H4 (cell line): Measurements from ENCODE around the gene PIMREG. TPM values are rescaled to one million over a fixed set of nuclear protein-coding genes. Genes with fewer than 3 reads are reported as not detected.

ENCODE experiments used
- DNase-seq: peaks from one replicate; pipeline ENCODE4 v3.0.0-alpha.2; 2015; ENCODE audit warnings: low spot score
- total RNA-seq: library from RNA; depleted of rRNA; stranded (reverse); fragments of >200 nt; shearing (Covaris generic); gene quantifications from 2 replicates; pipeline ENCODE4 v1.2.3, GENCODE V29; 2014; rRNA removed

Gene PIMREG
- 30.7 and 50.8 TPM in 2 replicates for total RNA-seq

DNA sequence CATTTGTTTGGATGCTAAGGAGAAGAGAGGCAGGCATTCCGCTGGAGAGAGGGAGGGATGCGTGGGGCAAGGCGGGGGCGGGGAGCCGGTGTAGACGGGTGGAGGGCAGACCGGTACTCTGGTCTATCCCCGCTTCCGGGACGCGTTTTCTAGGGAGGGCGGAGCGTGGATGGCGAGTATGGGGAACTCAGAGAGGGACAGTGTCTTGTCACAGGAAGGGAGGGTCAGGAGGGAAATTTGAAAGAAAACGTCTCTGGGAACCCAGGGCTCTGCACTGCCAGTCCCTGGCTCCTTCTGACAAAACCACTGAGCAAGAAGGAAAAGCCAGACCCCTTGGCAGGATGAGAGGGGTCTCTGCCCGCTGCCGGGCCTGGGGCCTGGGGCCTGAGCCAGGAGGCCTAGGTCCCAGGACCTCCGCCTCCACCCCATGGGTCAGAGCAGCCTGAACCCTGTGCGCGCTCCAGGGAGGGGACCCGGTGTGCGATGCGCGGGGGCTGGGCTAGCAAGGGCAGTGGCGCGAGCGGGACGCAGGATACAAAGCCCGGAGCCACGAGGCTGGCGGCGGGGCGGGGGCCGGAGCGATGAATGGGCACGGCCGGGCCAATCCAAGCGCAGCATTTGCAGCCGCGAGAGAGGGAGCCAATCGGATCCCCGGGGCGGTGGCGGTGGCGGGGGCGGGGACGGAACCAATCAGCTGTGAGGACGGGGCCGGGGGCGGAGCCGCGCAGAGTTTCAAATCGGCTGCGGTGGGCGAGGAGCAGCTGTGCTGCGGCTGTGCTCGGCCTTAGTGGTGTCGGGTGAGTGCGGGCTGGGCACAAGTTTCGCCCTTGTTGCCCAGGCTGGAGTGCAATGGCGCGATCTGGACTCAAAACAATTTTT lies at the start of gene PIMREG:
TSS of gene PIMREG (plus strand) at position 764 of the 879 bp plus-strand sequence. CDS start 656 bp downstream, outside the sequence.
- DNase-seq = peak; percentile 87

DNA sequence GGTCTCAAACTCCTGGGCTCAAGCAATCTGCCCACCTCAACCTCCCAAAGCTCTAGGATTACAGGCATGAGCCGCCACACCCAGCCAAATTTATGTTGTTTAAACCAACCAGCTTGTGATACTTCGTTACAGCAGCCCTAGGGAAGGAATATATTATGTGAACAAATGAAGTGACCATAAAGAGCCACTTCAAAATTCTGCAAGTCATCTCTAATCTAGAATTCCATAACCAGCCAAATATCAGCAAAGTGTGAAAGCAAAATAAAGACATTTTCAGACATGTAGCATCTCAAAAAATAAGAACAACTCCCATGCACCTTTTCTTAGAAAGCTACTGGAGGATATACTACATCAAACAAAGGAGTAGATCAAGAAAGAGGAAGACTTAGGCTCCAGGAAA lies 45.3 kb upstream of the PIMREG start:
- no peak for DNase-seq

GRCh38 chr17:6402258-6402657 lies 42.0 kb upstream of the PIMREG start:
- DNase-seq = no peak

DNA sequence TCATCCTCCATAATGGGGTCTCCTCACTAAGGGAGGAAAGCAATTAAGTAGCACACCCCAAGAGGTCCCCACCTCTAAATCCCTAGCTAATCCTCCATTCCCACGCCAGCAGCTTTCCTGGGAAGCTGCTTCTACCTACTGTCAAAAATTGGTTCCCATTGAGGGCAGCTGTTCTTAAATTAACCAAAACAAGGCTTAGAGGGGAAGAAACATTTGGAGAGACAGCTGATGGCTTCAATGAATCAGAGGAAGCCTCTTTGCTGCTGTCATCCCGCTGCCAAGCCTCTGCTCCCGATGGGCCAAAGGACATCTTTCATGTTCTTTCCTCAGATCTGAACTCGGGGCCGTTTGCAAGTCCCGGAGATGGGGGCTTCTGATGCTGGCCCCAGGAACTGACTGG lies 36.0 kb upstream of the PIMREG start:
- DNase-seq = no peak

DNA sequence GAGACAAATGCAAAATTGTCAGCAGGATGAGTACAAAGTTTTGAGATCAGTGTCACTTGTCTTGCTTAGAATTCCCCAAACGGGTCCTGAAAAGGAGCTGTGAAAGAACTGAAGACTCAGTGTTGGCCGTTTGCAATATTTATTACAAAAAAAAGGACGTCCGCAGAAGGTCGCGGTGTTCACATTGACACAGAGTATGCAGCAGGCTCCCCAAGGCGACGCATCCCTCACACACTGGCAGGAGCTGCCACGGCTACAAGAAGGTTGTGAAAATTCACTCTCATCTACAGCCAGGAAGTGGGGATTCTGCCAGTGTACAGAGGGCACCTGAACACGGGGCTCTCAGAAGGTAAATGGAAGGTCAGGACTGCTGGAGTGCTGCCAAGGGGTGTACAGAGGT lies 35.5 kb upstream of the PIMREG start:
- no peak for DNase-seq

DNA sequence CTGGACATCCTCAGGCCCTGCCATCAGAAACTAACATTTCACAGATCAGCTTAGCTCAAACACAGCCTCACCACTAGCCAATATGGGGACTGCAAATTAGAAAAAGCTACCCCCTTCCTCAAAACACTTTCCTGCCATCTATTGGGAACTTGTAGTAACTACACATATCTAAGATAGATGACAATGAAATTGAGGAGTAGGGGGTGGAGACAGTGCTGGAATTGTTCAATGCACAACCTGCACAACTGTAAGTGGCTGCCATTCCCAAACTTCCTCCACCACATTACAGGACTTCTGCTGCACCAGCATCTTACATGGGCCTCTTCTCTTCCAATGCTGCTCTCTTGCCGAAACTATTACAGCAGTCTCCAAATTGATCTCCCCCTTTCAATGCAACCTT lies 31.2 kb upstream of the PIMREG start:
- DNase-seq = peak; percentile 49

- DNase-seq = no peak
Measured at GRCh38 chr17:6415616-6416015, 28.6 kb upstream of the PIMREG start.

GRCh38 chr17:6420173-6420641 lies 24.0 kb upstream of the PIMREG start:
- no peak for DNase-seq

- DNase-seq = peak; percentile 67
Measured at GRCh38 chr17:6421700-6422604, 22.3 kb upstream of the PIMREG start.

DNA sequence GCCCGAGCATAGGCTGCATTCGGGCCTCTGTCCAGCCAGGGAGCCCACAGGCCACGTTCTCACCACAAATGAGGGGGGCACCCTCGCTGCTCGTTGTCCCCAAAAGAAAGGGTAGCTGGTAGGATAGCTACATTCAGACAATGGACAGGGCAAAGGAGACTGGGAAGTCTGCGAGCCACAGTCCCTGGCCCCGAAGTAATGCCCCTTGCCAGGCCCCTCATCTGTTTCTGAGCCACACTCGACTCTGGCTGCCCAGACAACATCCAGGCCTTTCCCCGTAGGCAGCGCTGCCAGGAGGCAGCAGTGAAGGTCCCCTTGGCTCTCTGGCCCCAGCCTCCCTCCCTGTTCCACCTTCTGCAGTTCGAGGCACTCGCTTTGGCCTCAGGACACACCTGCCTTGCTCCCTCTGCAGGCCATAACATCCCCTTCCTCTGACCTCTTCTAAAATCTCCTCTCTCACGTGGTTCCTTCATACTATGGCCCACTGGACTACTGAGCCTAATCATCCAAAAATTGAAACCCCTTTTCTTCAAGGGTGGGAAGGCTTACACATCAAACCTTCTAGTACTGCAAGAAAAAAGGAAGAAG lies 21.5 kb upstream of the PIMREG start:
- no peak for DNase-seq

- no peak for DNase-seq
Measured at GRCh38 chr17:6423931-6424330, 20.3 kb upstream of the PIMREG start.

- no peak for DNase-seq
Measured at GRCh38 chr17:6425407-6425806, 18.8 kb upstream of the PIMREG start.

DNA sequence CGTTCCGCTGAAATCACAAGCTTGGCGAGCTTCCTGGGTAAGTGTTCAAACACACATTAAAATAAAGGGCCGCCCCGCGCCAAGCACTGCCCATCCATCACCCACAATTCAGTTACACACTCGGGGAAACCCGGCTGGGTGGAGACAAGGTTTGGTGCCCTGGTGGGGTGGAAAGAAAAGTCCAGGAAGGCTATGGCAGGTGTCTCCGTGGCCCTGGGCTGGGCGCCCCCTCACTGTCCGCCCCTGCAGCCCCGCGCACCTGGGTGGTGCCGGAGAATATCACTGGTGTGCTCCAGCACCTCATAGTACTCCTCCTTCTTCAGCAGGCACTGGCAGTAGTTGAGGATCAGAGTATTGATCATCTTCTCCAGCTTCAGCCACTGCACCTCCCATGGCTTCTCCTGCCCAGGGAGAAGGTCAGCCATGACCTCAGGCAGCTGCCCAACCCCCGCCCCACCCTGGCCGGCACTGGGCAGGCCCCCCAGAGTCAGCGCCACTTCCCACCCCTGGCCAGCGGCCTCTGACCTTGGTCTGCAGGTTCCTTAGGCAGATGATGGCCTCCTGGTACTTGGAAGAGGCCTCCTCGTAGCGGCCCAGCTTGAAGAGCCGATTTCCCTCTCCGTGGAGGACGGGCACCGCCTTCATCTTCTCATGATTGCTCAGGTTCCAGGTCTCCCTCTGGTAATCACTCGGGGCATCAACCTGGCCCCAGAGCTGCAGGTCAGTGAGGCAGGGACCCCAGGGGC lies 17.7 kb upstream of the PIMREG start:
- no peak for DNase-seq

DNA sequence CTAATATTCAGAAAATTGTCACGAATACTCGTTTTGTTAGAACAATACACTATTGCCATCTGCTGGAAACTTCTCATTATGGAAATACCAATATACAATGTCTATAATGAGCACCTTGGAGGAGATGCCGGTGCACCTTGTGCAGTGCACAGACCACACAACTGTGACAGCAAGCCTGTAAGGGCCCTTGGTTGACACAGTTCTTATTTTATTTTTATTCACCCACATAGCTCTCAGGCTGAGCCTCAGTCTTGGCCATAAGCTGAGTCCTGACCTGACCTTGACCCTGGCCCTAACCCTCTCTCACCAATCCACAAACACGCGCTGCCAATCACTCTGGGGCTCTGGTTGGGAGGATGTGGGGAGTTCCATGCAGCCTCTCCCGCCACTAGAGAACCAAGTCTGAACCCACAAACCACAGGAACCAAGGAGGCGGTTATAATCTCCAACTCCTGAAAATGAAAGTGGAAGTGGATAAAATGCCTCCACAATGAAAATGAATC lies 16.9 kb upstream of the PIMREG start:
- DNase-seq = peak; percentile 35

- no peak for DNase-seq
Measured at GRCh38 chr17:6428207-6428965, 15.9 kb upstream of the PIMREG start.

GRCh38 chr17:6429266-6429665 lies 15.0 kb upstream of the PIMREG start:
- DNase-seq = no peak

DNA sequence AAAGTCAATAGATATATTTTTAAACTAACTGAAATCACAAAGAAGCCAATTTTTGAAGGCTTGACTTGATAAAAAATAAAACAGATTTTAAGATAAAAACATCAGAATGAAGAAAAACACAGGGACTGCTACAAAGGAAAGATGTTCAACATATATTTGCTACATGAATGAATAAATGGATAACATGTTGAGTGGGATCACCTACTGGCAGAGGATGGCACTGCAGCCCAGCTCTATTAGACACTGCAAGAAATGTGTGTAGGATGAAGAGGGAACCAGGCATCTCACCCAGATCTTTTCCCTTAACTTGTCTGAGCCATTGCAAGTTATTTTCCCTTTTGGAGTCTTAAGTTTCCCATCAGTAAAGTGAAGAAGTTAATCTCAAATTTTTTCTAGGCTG lies 13.5 kb upstream of the PIMREG start:
- no peak for DNase-seq

DNA sequence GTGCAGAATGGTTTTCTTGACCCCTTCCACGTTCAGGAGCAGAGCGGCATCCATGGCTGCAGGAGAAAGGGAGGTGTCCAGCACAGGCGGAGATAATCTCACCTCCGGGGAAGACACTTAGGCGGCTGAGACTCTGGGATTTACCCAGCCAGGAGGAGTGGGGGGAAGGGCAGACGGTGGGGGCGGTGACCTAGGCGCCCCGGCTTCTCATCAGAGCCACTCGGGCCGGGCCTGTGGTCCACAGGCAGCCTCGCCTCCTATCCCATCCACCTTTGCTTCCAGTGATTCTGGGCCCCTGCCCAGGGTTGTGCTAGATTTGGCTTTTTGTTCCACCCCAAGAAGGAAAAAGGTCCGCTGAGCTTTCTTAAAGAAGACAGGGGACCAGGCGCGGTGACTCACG lies 9.2 kb upstream of the PIMREG start, which contains the start of gene AIPL1:
TSS of gene AIPL1 (minus strand) at position 71 of the 400 bp plus-strand sequence. CDS start at position 54, 17 bp downstream.
- no peak for DNase-seq

DNA sequence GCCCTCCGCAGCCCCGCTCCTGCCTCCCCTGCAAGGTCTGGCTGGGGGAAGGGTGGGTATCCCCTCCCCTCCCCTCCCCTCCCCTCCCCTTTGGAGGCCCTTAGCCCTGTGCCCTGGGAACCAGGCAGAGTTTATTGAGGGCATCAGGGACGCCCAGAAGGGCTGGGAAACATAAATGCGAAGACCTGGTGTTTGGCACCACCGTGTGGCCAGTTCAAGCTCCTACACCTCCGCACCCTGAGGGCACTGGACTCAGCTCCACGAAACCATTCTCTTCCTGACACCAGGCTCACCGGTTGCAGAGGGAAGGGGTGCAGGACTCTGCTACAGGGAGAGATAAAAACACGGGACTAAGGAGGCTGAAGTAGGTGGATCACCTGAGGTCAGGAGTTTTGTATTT lies 8.3 kb upstream of the PIMREG start:
- peak; percentile 53 for DNase-seq

GRCh38 chr17:6437466-6437865 lies 6.8 kb upstream of the PIMREG start:
- no peak for DNase-seq
